HG03175 (cell line): ENCODE results near the gene ZNF22.

Source experiments
- ATAC-seq: cut with Tn5 transposase; IDR thresholded peaks from one replicate; pipeline ENCODE4 v1.9.1; 2021; ENCODE audit warnings: mild to moderate bottlenecking, moderate library complexity; ENCODE audit not compliant: unreplicated experiment

ZNF22 gene

DNA sequence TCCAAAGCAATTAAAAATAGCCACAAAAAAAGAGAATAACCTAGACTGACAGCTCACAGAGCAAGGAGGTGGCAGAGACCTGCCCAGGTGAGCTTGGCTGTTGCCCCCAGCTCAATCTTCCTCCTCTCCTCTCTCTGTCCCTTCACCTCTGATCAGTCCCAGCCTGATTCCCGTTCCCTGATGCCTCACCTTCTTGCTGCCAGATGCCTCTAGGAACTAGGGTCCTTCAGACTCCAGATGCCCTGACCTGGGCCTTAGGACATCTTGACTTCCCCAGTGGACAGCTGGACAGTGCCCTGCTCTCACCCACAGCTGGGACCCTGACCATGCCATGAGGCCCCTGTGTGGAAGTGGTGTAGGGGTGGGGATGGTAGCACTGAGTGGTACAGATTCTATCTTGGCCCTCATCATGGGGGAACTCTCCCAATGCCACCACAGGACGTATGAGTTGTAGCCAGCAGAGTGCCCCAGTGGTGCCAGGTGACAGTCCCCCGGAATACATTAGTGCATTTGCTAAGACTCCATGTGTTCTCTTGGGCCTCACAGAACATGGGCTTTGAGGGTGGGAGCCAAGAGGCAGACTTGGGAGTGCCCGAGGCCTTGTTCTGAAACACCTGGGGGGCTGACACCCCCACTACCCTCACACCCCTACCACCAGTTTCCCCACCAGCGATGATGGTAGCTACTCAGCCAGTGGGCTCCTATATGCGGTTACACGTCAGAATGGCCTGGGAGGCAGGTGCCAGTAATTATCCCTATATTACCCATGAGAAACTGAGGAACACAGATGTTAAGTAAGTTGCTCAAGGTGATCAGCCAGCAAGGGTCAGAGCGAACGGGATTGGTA is 24.1 kb upstream of the ZNF22 start:
- no peak for ATAC-seq

DNA sequence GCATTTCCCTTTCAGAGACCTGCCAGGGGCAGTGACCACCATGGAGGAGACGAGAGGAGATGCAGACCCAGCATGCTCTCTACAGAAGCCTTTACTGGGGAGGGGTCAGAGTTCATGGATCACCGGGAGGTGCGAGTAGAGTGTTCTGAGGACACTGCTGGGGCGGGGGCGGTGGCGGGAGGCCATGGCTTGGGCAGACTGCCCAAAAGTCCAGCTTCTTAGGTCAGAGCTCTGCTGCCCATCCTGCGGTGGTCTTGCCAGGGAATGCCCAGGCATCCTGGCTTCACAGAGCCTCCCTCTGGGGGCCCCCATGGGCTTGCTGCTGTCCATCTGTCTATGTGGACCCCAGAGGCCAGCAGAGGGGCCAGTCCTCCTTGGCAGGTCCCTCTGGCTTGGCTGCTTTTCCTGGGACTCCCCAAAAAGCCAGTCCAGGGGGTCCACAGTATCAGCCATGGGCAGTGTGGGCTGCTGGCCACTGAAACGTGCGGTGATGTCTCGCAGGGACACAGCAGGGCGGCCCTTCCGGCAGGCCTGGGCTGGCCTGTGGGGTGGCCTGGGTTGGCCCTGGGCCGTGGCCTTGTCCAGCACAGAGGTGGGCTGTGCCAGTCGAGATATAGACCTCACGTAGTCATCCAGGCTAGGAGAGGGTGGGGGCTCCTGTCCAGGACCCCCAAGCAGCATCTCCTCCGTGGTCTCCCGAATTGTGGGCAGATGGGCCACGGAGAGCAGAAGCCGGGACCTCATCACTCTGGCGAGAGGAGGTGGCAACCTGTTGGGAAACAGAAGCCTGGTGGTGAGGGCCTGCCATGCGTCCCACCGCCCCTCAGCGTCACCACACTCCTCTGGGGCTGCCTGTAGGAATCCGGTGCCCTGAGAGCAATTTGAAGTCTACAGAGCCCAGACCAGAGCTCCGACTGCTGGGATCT is 23.2 kb upstream of the ZNF22 start:
- no peak for ATAC-seq

DNA sequence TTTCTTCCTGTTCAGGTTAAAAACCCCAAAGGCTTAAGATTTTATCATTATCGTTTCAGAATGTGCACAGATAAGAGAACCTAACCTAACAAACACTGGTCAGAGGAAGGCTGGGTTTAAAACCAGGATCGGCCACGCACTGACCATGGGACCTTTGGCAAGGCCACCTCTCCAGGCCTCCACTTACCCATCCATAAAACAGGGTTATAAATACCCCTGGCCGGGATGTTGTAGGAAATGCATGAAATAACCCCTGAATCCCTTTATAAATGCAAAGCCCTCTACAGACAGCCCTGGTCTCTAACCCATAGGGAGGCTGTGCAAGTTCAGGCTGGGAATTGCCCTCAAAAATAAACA is 22.5 kb upstream of the ZNF22 start:
- no peak for ATAC-seq

DNA sequence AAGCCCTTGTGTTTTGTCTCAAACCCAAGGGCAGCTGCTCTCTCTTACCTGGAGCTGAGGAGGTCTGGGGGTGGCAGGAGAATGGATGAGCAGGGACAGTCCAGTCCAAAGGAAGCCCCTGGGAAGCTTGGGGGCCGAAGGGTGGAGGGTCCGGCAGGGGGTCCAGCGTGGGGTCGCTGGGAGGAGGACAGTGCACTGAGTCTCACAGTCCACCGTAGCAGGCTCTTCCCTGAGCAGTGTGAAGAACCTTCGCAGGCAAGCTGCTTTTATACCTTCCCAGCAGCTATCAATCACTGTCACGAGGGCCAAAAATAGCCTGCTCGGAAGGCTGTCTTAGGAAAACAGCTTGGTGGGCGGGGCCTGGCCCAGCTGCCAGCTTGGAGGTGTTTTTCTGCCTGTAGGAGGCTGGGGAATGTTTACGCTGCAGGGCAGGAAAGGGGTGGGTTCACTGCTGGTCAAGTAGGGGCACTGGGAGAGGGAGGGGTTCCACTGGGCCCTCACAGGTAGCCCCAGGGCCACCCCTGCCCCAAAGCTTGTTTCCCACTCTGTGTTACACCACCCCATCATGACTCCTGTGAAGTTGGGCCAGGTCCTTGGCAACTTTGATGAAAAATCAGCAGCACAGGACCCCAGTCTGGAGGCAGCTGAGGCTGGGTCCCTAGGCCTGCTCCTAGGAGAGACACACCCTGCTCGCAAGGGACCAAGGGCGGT is 22.0 kb upstream of the ZNF22 start, which contains the start of gene DEPP1:
Gene DEPP1 (minus strand): TSS at position 240 of the 711 bp plus-strand sequence. CDS start 779 bp downstream, outside the sequence.
- no peak for ATAC-seq

DNA sequence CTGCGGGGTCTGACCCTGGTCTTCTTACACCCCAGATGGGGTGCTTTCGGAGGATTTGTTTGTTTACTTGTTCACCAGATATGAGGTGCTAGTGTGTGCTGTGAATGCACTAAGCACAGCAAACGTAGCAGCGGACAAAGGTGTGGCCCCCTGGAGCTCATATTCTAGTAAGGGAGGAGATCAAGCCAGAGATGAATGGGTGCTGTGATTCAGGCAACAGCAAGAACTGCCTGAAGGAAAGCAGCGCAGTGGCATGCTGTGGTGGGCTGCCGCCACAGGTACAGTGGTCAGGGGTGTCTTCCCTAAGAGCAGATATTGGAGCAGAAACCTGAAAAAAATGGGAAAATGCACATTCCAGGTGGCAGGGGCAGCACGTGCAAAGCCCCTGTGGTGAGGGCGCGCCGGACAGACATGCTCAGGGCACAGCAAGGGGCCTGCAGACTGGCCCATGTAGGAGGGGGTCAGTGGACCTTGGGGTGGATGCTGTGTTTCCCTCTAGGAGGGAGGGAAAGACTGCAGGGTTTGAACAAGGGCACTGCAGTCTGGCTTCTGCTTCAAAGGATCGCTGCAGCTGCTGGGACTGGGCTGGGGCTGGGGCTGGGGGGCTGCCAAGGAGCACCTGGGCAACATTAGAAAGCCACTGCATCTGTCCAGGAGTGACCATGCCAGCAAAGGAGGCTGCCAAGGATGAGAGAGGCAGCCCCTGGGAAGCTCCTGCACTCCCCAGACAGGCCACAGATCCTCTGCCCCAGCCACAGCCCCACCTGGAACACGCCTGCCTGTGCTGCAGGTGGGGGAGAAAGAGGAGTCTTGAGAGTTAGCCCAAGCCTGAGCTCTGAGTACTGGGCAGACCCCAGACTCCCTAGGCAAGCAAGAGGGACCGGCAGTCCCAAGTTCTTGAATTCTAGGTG is 21.2 kb upstream of the ZNF22 start:
- no peak for ATAC-seq

DNA sequence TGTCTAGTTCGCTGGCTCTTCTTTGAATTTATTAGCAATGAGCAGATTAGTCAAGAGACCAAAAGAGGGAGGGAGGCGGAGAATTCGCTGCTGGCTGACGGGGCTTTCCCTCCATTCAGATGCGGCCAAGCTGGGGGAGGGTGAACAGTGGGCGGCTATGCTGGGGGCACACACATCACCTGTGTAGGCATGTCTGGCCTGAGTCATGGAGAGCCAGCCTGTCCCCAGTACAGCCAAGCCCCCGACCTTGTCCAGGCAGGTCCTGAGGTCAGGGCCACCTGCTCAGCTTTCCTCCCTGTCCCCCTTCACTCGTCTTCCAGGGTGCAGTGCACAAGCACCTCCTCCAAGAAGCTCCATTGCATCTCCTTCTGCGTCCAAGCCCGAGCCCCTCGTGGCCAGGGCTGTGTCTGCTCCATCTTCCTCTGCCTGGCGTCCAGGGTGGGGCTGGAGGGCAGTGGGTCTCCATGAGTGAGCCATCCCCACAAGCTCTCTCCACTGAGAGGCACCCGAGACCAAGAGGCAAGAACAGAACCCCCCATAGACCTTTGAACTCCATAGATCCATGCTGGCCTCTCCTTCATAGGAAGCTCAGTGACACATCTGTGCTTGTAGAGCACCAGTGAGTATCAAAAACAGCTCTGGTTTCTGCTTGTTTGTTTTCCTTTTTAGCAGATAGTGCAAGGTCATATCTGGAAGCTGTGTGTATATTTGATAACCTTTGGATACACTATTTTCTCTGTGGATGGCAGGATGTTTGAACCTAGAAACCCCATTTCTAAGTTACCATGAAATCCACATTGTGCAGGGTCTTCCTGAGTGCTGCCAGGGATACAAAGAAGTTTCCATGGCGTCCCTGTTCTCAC is 20.2 kb upstream of the ZNF22 start:
- no peak for ATAC-seq

DNA sequence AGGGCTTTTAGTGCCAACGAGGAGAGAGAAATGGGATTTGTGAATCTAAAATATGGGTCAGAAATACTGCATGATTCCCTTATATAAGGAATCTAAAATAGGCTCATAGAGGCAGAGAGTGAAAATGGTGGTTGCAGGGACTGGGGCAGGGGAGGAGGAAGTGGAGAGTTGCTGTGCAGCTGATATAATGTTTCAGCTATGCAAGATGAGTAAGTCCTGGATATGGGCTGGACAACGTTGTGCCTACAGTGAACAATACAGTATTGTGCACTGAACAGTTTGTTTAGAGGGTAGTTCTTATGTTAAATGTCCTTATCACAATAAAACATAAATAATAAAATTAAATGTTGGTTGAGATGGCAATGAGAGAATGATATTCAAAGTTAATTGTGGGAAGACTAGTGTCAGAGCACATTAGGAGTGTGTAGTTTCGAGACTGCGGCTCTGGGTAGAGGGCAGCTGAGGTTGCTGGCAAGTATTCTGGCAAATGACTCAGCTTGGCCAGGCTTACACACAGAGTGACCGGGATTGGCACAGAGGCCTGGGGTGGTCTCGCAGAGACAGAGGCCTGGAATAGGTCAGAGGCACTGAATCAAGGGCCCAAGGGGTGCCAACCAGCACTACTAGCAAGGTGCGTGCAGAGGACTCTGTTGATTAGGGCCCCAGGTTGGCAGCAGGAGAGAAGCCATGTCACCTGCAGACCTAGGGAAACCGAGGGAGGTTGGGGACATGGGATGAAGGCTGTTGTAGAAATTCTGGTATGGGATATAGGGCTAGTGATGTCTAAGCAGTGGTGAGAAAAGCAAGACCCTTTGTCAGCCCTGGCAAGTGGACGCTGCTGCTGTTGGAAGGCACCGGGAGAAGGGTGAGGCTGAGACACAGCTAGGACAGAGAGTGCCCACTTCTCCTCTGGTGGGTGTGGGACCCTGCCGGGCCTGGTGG is 19.3 kb upstream of the ZNF22 start:
- ATAC-seq = no peak

DNA sequence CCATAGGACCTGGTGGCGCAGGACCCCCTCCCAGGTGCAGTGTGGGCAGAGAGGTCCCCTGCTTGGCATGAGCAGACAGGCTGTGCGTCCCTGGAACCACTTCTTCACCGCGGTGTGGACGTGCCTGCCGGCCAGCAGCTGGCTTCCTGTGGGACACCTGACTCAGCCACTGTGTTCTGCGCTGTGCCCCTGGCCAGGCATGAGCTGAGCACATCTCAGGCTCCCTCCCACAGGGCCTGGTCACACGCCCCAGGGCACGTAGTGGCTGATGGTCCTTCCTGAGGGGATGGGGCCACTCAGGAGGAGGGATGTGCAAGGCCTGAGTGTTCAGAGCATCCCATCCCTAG is 18.6 kb upstream of the ZNF22 start:
- ATAC-seq = no peak

DNA sequence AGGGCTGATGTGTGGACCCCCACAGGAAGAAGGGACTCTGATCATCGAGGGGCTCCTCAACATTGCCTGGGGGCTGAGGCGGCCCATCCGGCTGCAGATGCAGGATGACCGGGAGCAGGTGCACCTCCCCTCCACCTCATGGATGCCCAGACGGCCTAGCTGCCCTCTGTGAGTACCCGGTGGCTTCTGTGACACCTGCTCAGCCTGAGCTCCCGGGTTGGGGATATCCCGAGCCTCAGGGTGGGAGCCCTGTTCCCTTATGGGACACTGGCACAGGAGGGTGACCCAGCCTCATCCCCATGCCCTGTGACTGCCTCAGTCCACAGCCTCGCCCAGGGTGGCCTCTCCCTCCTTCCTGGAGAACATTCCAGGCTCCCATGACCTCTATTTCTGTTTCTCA is 18.2 kb upstream of the ZNF22 start:
- no peak for ATAC-seq

DNA sequence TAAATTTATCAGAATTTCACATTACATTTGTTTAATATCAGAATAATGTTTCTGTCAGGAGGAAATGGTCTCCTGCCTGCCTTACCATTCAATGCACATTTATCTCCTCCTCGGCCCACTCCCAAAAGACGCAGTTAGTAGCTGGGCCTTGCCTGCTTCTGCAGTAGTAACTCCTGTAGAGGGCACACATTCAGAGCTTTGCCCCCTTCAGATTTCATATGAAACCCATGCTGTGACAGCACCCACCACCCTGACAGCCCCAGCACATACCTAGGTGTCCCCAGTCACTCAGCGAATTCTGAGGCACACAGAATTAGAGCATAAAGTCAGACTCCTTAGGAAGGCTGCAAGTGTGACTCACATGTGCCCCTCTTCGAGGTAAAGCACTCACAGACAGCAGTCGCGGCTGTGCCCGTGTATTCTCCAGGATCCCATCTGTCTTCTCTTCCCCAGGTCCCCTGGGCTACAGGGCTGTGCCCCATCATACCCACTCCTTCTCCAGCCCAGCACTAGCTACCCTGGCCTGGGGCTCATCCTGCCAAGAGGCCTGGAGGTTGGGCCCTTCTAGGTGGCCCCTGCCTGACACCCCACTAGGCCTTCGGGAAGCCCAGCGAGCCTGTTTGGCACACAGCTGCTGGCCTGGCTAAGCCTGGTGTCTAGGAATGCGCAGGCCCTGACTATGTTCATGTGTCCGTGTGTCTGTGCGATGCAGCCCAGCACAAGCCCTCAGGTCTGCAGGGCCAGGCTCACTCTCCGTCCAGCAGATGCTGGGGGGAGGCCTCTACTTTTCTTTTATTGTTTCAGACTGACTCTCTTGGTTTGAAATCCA is 17.4 kb upstream of the ZNF22 start:
- ATAC-seq = no peak

DNA sequence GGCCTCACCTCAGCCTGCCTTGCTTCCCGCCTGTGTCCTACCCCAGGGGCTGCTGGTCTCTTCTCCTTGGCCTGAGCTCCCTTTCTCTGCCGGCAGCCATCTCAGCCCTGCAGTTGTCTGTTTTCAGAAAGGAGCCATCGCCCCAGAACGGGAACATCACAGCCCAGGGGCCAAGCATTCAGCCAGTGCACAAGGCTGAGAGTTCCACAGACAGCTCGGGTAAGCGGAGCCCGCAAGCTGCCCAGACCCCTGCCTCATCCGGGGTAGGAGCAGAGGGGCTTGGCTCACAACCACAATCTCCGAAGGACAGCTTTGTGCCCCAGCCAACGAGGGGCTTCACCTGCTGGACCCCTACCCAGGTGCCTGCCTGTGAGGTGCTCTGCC is 16.8 kb upstream of the ZNF22 start:
- ATAC-seq = no peak

DNA sequence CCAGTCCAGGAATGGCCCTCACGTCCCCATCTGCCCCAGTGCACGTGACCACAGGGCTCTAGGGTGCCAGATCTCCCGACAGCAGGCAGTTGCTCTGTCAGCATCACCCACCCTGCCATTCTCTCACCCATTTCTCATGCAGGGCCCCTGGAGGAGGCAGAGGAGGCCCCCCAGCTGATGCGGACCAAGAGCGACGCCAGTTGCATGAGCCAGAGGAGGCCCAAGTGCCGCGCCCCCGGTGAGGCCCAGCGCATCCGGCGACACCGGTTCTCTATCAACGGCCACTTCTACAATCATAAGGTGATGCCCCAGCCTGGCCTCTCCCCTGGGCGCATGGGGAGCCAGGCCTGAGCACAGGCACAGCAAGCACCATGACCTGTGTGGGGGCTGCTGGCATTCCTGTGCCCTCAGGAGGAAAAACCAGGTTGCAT is 16.0 kb upstream of the ZNF22 start:
- ATAC-seq = no peak

DNA sequence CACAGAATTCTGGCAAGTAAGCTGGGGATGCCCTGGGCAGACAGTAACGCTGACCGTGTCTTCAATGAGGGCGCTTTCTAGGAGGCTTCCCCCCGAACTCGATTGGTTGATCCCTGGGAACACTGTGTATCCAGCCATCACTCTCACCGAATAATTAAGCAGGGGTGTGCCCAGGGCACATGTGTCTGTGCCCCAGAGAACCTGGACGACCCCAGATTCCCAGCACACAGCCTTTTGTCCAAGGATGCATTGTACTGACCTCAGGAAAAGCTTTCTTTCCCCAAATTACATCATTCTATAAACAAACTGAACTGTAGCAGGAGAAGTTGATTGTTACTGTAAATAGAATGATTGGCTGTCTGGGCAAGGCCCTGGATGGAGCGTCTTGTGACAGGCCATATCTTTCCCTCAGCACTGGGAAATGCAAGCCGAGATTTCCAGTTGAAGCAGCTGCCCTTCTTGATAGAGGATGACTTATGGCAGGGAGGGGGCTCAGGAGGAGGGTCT is 15.5 kb upstream of the ZNF22 start:
- ATAC-seq = no peak

DNA sequence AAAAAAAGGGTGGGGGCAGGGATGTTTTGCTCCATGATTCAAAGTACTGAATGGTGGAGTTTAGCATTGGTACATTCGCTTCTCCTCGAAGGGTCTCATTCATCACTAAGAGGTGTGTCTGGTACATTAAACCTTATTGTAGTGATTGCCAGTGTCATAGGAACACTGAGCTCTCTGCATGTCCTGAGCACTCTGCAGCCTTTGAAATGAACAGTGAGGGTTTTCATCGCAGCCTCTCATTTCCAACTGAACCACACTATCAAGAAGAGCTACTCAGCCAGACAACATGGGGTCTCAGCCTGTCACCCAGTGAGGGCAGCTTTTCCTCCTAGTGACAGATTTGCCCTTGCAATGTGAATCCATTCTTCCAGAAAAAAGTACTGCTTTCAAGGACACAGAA is 14.5 kb upstream of the ZNF22 start:
- no peak for ATAC-seq

DNA sequence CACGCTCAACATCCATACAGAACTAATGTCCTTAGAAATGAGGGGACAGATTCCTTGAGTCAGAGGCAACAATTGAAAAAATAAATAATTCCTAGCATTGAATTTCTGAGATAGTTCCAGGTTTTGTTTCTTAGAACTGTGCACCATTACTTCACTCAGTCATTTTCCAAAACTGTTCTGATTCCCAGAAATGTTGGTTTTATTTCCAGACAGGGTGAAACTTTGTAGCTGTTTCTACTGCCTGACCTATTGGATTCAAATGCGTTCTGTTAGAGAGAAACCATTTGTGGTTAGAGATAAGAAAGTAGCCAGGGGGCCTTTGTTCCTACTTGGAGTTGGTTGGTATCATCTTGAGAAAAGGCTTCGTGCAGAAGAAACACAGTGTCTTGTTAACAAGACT is 14.1 kb upstream of the ZNF22 start:
- ATAC-seq = no peak

DNA sequence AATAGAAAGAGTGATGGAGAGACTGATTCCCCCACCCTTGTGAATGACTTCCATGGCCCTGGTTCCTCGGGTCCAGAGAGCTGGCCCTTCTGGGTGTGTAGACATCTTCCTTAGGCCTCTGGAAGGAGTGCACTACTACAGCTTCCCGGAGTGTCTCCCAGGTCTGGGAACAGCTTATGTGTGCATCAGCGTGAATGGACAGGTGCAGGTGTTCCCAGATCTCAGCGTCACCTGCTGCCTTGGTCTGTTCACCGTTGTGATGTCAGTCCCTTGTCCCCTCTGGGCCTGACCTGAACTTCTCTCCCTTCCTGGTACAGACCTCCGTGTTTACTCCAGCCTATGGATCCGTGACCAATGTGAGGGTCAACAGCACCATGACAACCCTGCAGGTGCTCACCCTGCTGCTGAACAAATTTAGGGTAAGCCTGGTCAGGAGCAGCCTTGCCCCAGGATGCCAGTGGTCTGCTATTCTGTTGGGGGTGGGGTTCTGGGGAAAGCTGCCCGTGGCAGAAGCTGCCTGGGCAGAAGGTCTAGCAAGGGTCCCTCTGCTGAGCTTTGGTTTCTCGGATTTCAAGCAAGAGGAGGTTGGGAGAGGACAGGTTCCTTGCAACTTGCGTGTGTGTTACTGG is 11.7 kb upstream of the ZNF22 start:
- no peak for ATAC-seq
